Trophoblast cell (in vitro differentiated cells and primary cell): ENCODE results near the gene HS6ST2.
"Not testable (repeated sequence)": the region's sequence is repeated elsewhere in the genome, so short reads cannot be mapped to it uniquely, and the experiment has no call there.

Experiments
- DNase-seq, 2 donors: peaks; one replicate each; pipeline ENCODE4 v3.0.0-alpha.2; 2016
- H2AFZ ChIP-seq: 2 replicates; pipeline ENCODE4 v1.6.1; 2013; ENCODE audit warnings: low read length, moderate library complexity, mild to moderate bottlenecking; ENCODE audit not compliant: insufficient read depth, poor library complexity
- H2AK5ac ChIP-seq: 2 replicates; pipeline ENCODE4 v1.6.1; 2013; ENCODE audit warnings: mild to moderate bottlenecking, low read length
- H2BK120ac ChIP-seq: 2 replicates; pipeline ENCODE4 v1.6.1; 2013; ENCODE audit warnings: low read length, mild to moderate bottlenecking, moderate library complexity; ENCODE audit not compliant: insufficient read depth, poor library complexity
- H2BK12ac ChIP-seq: 2 replicates; pipeline ENCODE4 v1.6.1; 2013; ENCODE audit warnings: mild to moderate bottlenecking, low read length, moderate library complexity
- H2BK5ac ChIP-seq: 2 replicates; pipeline ENCODE4 v1.6.1; 2013; ENCODE audit warnings: low read length, low read depth, moderate library complexity, mild to moderate bottlenecking; ENCODE audit not compliant: poor library complexity
- H3K14ac ChIP-seq: 2 replicates; pipeline ENCODE4 v1.6.1; 2013; ENCODE audit warnings: mild to moderate bottlenecking, low read length
- H3K18ac ChIP-seq: 2 replicates; pipeline ENCODE4 v1.6.1; 2013; ENCODE audit warnings: mild to moderate bottlenecking, low read length
- H3K23ac ChIP-seq: 2 replicates; pipeline ENCODE4 v1.6.1; 2013; ENCODE audit warnings: low read length
- H3K27ac ChIP-seq: 2 replicates; pipeline ENCODE4 v1.5.1; 2013; ENCODE audit warnings: low read depth, mild to moderate bottlenecking, inconsistent platforms, low read length, moderate library complexity
- H3K27me3 ChIP-seq: 2 replicates; pipeline ENCODE4 v1.6.1; 2013; ENCODE audit warnings: inconsistent platforms, mild to moderate bottlenecking, low read length, moderate library complexity; ENCODE audit not compliant: insufficient read depth
- H3K36me3 ChIP-seq, 2 experiments: 1 replicate in 1 of 2; 2 replicates in 1 of 2; pipeline ENCODE4 v1.6.1; 2013; ENCODE audit warnings: low read length in 2 of 2, mild to moderate bottlenecking in 2 of 2, moderate library complexity in 1 of 2; ENCODE audit not compliant: insufficient read depth in 2 of 2, control insufficient read depth in 1 of 2
- H3K4ac ChIP-seq: 2 replicates; pipeline ENCODE4 v1.6.1; 2013; ENCODE audit warnings: low read depth, mild to moderate bottlenecking, low read length, moderate library complexity
- H3K4me1 ChIP-seq, 2 experiments: 1 replicate in 1 of 2; 2 replicates in 1 of 2; pipeline ENCODE4 v1.6.1; 2013; ENCODE audit warnings: low read length in 2 of 2, mild to moderate bottlenecking in 2 of 2, moderate library complexity in 1 of 2; ENCODE audit not compliant: insufficient read depth in 2 of 2, control insufficient read depth in 1 of 2
- H3K4me2 ChIP-seq: 2 replicates; pipeline ENCODE4 v1.6.1; 2013; ENCODE audit warnings: inconsistent platforms, mild to moderate bottlenecking, low read length, moderate library complexity
- H3K4me3 ChIP-seq: 2 replicates; pipeline ENCODE4 v1.5.1; 2013; ENCODE audit warnings: mild to moderate bottlenecking, low read depth, low read length, inconsistent platforms
- H3K79me1 ChIP-seq: one replicate; pipeline ENCODE4 v1.6.1; 2013; ENCODE audit warnings: low read length
- H3K79me2 ChIP-seq: 2 replicates; pipeline ENCODE4 v1.6.1; 2013; ENCODE audit warnings: low read length, mild to moderate bottlenecking; ENCODE audit not compliant: control insufficient read depth, insufficient read depth, poor library complexity
- H3K9ac ChIP-seq: 2 replicates; pipeline ENCODE4 v1.6.1; 2013; ENCODE audit warnings: mild to moderate bottlenecking, low read length
- H3K9me3 ChIP-seq: 2 replicates; pipeline ENCODE4 v1.6.1; 2013; ENCODE audit warnings: low read depth, mild to moderate bottlenecking, control low read depth, inconsistent platforms, low read length; ENCODE audit not compliant: insufficient read depth
- H4K12ac ChIP-seq: 2 replicates; pipeline ENCODE4 v1.6.1; 2013; ENCODE audit warnings: low read depth, mild to moderate bottlenecking, low read length, moderate library complexity
- H4K8ac ChIP-seq: 2 replicates; pipeline ENCODE4 v1.6.1; 2013; ENCODE audit warnings: low read depth, mild to moderate bottlenecking, low read length, moderate library complexity
- H4K91ac ChIP-seq: one replicate; pipeline ENCODE4 v1.6.1; 2013; ENCODE audit warnings: low read depth, mild to moderate bottlenecking, low read length, moderate library complexity
- WGBS: extraction: QIAGEN DNeasy Blood & Tissue Kit; methylation state at CpG from one replicate; pipeline ENCODE4 v1.1.7; 2013; ENCODE audit warnings: missing lambda C conversion rate; ENCODE audit not compliant: insufficient read length, insufficient coverage; ENCODE audit errors: extremely low coverage; 5-methylcytosine and 5-hydroxymethylcytosine counted together

The HS6ST2 gene

GRCh38 chrX:132983496-132983895 lies 25.1 kb upstream of the HS6ST2 start:
- Histone ChIP-seq H3K79me1 (no peaks in the 10 kb centered on the region), H2BK5ac (no peak overlapping the region), H2BK120ac (no peak overlapping the region), H3K9me3 (no peaks in the 10 kb centered on the region), H3K27ac (no peak overlapping the region), H2BK12ac (no peak overlapping the region), H4K8ac (no peak overlapping the region), H3K14ac (no peak overlapping the region), H3K23ac (no peak overlapping the region), H3K4me2 (no peak overlapping the region), H2AK5ac (no peak overlapping the region), H3K9ac (no peak overlapping the region), H3K36me3 (no peaks in the 10 kb centered on the region), H4K91ac (no peak overlapping the region), H3K4me1 (peaks cover 0 to 4% of the 10 kb centered on the region in 2 experiments), H3K79me2 (no peaks in the 10 kb centered on the region), H3K18ac (no peak overlapping the region), H3K4ac (no peak overlapping the region), H4K12ac (no peak overlapping the region), H3K4me3 (no peak overlapping the region), H3K27me3 (no peaks in the 10 kb centered on the region), H2AFZ (no peak overlapping the region)
- DNase-seq, result no peak
- WGBS, result no CpG with 5 or more reads among the region's 2 CpGs

- not testable (repeated sequence) for DNase-seq, H2BK12ac ChIP-seq, H3K4ac ChIP-seq
Observed at GRCh38 chrX:132980035-132980434, 21.6 kb upstream of the HS6ST2 start.

GRCh38 chrX:132968296-132968949 lies 10.0 kb upstream of the HS6ST2 start:
- Histone ChIP-seq H3K18ac (no peak overlapping the region), H2BK120ac (no peak overlapping the region), H2AFZ (no peak overlapping the region), H3K4me3 (no peak overlapping the region), H2AK5ac (no peak overlapping the region), H3K14ac (no peak overlapping the region), H3K4me2 (no peak overlapping the region), H3K27ac (no peak overlapping the region), H3K36me3 (no peaks in the 10 kb centered on the region), H3K9me3 (no peaks in the 10 kb centered on the region), H2BK12ac (no peak overlapping the region), H3K79me1 (no peaks in the 10 kb centered on the region), H3K27me3 (no peaks in the 10 kb centered on the region), H3K9ac (no peak overlapping the region), H3K79me2 (no peaks in the 10 kb centered on the region), H4K12ac (no peak overlapping the region), H3K4me1 (peaks cover 0 to 5% of the 10 kb centered on the region in 2 experiments), H2BK5ac (no peak overlapping the region), H3K23ac (no peak overlapping the region), H4K91ac (no peak overlapping the region), H3K4ac (no peak overlapping the region), H4K8ac (no peak overlapping the region)
- WGBS, result no CpG with 5 or more reads among the region's 6 CpGs
- peak in 1 of 2 donors; percentile 56 for DNase-seq

More at GRCh38 chrX:132980035-132980434, 21.6 kb upstream of the HS6ST2 start:
- not testable (repeated sequence) for H3K4me3 ChIP-seq, H3K79me1 ChIP-seq, H3K36me3 ChIP-seq, H4K12ac ChIP-seq, H3K4me2 ChIP-seq, H3K14ac ChIP-seq, H2BK120ac ChIP-seq, H3K9me3 ChIP-seq, H3K27ac ChIP-seq, H3K9ac ChIP-seq, H2AK5ac ChIP-seq, H4K8ac ChIP-seq, H2BK5ac ChIP-seq, H2AFZ ChIP-seq, H4K91ac ChIP-seq, H3K27me3 ChIP-seq, H3K18ac ChIP-seq, H3K23ac ChIP-seq, H3K79me2 ChIP-seq, H3K4me1 ChIP-seq
- WGBS, result no CpG with 5 or more reads among the region's 2 CpGs

- H3K4me1 ChIP-seq, result peaks cover 0 to 3% of the 10 kb centered on the region in 2 experiments
- no peak overlapping the region for H2AFZ ChIP-seq
- no peaks in the 10 kb centered on the region for H3K79me1 ChIP-seq
- H3K27me3 ChIP-seq, result no peaks in the 10 kb centered on the region
- H3K79me2 ChIP-seq, result no peaks in the 10 kb centered on the region
- H4K12ac ChIP-seq, result no peak overlapping the region
- no peak overlapping the region for H3K4ac ChIP-seq
- H4K8ac ChIP-seq, result no peak overlapping the region
- DNase-seq, result no peak
- no peak overlapping the region for H3K23ac ChIP-seq
- no peak overlapping the region for H3K27ac ChIP-seq
- H4K91ac ChIP-seq, result no peak overlapping the region
- no peak overlapping the region for H3K9ac ChIP-seq
- H2BK5ac ChIP-seq, result no peak overlapping the region
- WGBS, result no CpG with 5 or more reads among the region's 3 CpGs
- H3K4me2 ChIP-seq, result no peak overlapping the region
- H2AK5ac ChIP-seq, result no peak overlapping the region
- no peak overlapping the region for H3K14ac ChIP-seq
- no peak overlapping the region for H3K18ac ChIP-seq
- no peak overlapping the region for H2BK12ac ChIP-seq
- no peak overlapping the region for H2BK120ac ChIP-seq
- H3K4me3 ChIP-seq, result no peak overlapping the region
- H3K36me3 ChIP-seq, result no peaks in the 10 kb centered on the region
- no peaks in the 10 kb centered on the region for H3K9me3 ChIP-seq
Observed at GRCh38 chrX:132967049-132967448, 8.6 kb upstream of the HS6ST2 start.
